Measurements from ENCODE around the gene CADPS2. TPM values are rescaled to one million over a fixed set of nuclear protein-coding genes. Genes with fewer than 3 reads are reported as not detected.

The CADPS2 gene
- total RNA-seq, 1 donor from 2014 or later: 3.1 TPM

GRCh38 chr7:122727759-122728158 lies 158.5 kb downstream of the CADPS2 start:
- Mint-ChIP-seq H3K4me3 (no peak overlapping the region), H3K27ac (ENCODE audit: unreplicated experiment) (no peak overlapping the region), H3K4me1 (no peaks in the 10 kb centered on the region), H3K9me3 (no peaks in the 10 kb centered on the region), H3K36me3 (ENCODE audit: low read depth) (no peaks in the 10 kb centered on the region), H3K27me3 (ENCODE audit: low read depth) (no peaks in the 10 kb centered on the region)
- DNase-seq (ENCODE audit: low read depth, low spot score): no peak
- TF ChIP-seq CTCF (conservative IDR thresholded peaks at IDR 0.05): no peak

- Mint-ChIP-seq H3K27ac (ENCODE audit: unreplicated experiment) (no peak overlapping the region), H3K27me3 (ENCODE audit: low read depth) (no peaks in the 10 kb centered on the region), H3K4me1 (no peaks in the 10 kb centered on the region), H3K4me3 (no peak overlapping the region), H3K36me3 (ENCODE audit: low read depth) (no peaks in the 10 kb centered on the region), H3K9me3 (no peaks in the 10 kb centered on the region)
- TF ChIP-seq CTCF (conservative IDR thresholded peaks at IDR 0.05): no peak
- no peak for DNase-seq (ENCODE audit: low read depth, low spot score)
Observed at GRCh38 chr7:122727354-122727753, 158.9 kb downstream of the CADPS2 start.

GRCh38 chr7:122726881-122727280 lies 159.4 kb downstream of the CADPS2 start:
- Mint-ChIP-seq H3K9me3 (no peaks in the 10 kb centered on the region), H3K27ac (ENCODE audit: unreplicated experiment) (no peak overlapping the region), H3K4me1 (no peaks in the 10 kb centered on the region), H3K36me3 (ENCODE audit: low read depth) (no peaks in the 10 kb centered on the region), H3K27me3 (ENCODE audit: low read depth) (no peaks in the 10 kb centered on the region), H3K4me3 (no peak overlapping the region)
- no peak for TF ChIP-seq CTCF (conservative IDR thresholded peaks at IDR 0.05)
- DNase-seq (ENCODE audit: low read depth, low spot score): no peak

GRCh38 chr7:122724366-122724765 lies 161.9 kb downstream of the CADPS2 start:
- Mint-ChIP-seq H3K27me3 (ENCODE audit: low read depth) (no peaks in the 10 kb centered on the region), H3K9me3 (no peaks in the 10 kb centered on the region), H3K27ac (ENCODE audit: unreplicated experiment) (no peak overlapping the region), H3K4me3 (no peak overlapping the region), H3K36me3 (ENCODE audit: low read depth) (no peaks in the 10 kb centered on the region), H3K4me1 (no peaks in the 10 kb centered on the region)
- TF ChIP-seq CTCF (conservative IDR thresholded peaks at IDR 0.05): no peak
- DNase-seq (ENCODE audit: low read depth, low spot score): no peak

- TF ChIP-seq CTCF (conservative IDR thresholded peaks at IDR 0.05): no peak
- Mint-ChIP-seq H3K4me3 (no peak overlapping the region), H3K4me1 (no peaks in the 10 kb centered on the region), H3K27me3 (ENCODE audit: low read depth) (no peaks in the 10 kb centered on the region), H3K9me3 (no peaks in the 10 kb centered on the region), H3K36me3 (ENCODE audit: low read depth) (no peaks in the 10 kb centered on the region), H3K27ac (ENCODE audit: unreplicated experiment) (no peak overlapping the region)
- no peak for DNase-seq (ENCODE audit: low read depth, low spot score)
Observed at GRCh38 chr7:122719010-122719578, 167.2 kb downstream of the CADPS2 start.
